Peyer's patch (tissue), 4 donors: ENCODE measurements around the gene TMEM165.

Experiments
- POLR2A ChIP-seq, 2 donors: fragments of 450-650 bp; IDR thresholded peaks; one replicate each; pipeline ENCODE4 v1.5.1; 2017; ENCODE audit warnings: antibody characterized with exemption in 2 of 2, mild to moderate bottlenecking in 2 of 2, moderate library complexity in 2 of 2
- TF ChIP-seq, protein P1 (sequence below), 6 experiments: fragments of 450-650 bp in 4 of 6; fragments of 200-600 bp in 2 of 6; sonication (generic) in 1 of 6; IDR thresholded peaks; one replicate each; pipeline ENCODE4 v1.5.1; 2017 to 2019; ENCODE audit warnings: antibody characterized with exemption in 6 of 6, mild to moderate bottlenecking in 3 of 6, moderate library complexity in 1 of 6

DNA sequence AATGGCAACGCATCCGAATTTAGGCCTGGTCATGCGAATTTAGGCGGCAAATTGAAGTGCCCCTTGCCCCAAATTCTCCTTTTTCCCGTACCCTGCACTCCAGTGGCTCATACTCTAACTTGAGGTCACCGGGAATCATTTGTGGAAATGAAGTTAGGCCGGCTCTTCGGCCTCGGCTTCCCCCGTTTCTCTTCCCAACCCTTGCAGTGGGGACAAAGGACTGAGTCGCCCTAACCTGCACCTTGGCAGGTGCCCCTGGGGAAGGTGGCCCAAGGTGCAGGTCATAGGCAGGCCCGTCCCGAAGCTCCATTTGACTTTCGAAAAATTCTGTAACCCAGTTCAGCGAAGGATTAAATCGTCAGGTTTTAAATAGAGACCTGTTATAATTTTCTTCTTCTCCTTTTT is 48.9 kb upstream of the TMEM165 start:
- TF ChIP-seq, protein P1, sequence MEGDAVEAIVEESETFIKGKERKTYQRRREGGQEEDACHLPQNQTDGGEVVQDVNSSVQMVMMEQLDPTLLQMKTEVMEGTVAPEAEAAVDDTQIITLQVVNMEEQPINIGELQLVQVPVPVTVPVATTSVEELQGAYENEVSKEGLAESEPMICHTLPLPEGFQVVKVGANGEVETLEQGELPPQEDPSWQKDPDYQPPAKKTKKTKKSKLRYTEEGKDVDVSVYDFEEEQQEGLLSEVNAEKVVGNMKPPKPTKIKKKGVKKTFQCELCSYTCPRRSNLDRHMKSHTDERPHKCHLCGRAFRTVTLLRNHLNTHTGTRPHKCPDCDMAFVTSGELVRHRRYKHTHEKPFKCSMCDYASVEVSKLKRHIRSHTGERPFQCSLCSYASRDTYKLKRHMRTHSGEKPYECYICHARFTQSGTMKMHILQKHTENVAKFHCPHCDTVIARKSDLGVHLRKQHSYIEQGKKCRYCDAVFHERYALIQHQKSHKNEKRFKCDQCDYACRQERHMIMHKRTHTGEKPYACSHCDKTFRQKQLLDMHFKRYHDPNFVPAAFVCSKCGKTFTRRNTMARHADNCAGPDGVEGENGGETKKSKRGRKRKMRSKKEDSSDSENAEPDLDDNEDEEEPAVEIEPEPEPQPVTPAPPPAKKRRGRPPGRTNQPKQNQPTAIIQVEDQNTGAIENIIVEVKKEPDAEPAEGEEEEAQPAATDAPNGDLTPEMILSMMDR (IDR thresholded peaks at IDR 0.05): no peak
- no peak for TF ChIP-seq POLR2A (IDR thresholded peaks at IDR 0.05)
